OCI-LY1 (cell line): Measurements from ENCODE around the gene MEDAG.

Experiments
- H2AFZ ChIP-seq: fragments of 200-600 bp; sonication (generic), shearing (Covaris generic); 2 replicates; pipeline ENCODE4 v1.6.0; 2014; ENCODE audit warnings: antibody characterized with exemption, mild to moderate bottlenecking, low read length
- H3F3A ChIP-seq: fragments of 200-600 bp; sonication (generic), shearing (Covaris generic); 2 replicates; pipeline ENCODE4 v1.6.0; 2014; ENCODE audit warnings: mild to moderate bottlenecking, antibody characterized with exemption, low read length, moderate library complexity; ENCODE audit not compliant: insufficient read depth
- H3K27ac ChIP-seq: fragments of 200-600 bp; sonication (generic); 2 replicates; pipeline ENCODE4 v1.5.1; 2014; ENCODE audit warnings: low read length, mixed run types, mild to moderate bottlenecking, low read depth; ENCODE audit not compliant: poor library complexity, severe bottlenecking
- H3K27me3 ChIP-seq: fragments of 200-600 bp; sonication (generic); 2 replicates; pipeline ENCODE4 v1.6.0; 2014; ENCODE audit warnings: antibody characterized with exemption, mild to moderate bottlenecking, low read length, moderate library complexity; ENCODE audit not compliant: insufficient read depth
- H3K36me3 ChIP-seq: fragments of 200-600 bp; sonication (generic); 2 replicates; pipeline ENCODE4 v1.6.1; 2014; ENCODE audit warnings: mild to moderate bottlenecking, antibody characterized with exemption, low read length, moderate library complexity, mixed read lengths; ENCODE audit not compliant: insufficient read depth
- H3K4me1 ChIP-seq: fragments of 200-600 bp; sonication (generic); 2 replicates; pipeline ENCODE4 v1.5.1; 2014; ENCODE audit warnings: mild to moderate bottlenecking, low read length, moderate library complexity; ENCODE audit not compliant: insufficient read depth, severe bottlenecking
- H3K4me2 ChIP-seq: fragments of 200-600 bp; sonication (generic), shearing (Covaris generic); 2 replicates; pipeline ENCODE4 v1.6.1; 2014; ENCODE audit warnings: low read length
- H3K4me3 ChIP-seq: fragments of 200-600 bp; sonication (generic); 2 replicates; pipeline ENCODE4 v1.5.1; 2014; ENCODE audit warnings: low read length, low read depth, mild to moderate bottlenecking, mixed read lengths; ENCODE audit not compliant: poor library complexity, severe bottlenecking
- H3K79me2 ChIP-seq: fragments of 200-600 bp; shearing (Covaris generic); 2 replicates; pipeline ENCODE4 v1.6.1; 2016; ENCODE audit warnings: mixed run types, low read length, mixed read lengths; ENCODE audit not compliant: insufficient read depth
- H3K9ac ChIP-seq: fragments of 200-600 bp; sonication (generic), shearing (Covaris generic); 2 replicates; pipeline ENCODE4 v1.6.1; 2014; ENCODE audit warnings: mild to moderate bottlenecking, low read length, mixed read lengths
- H3K9me2 ChIP-seq: fragments of 200-600 bp; sonication (generic), shearing (Covaris generic); 2 replicates; pipeline ENCODE4 v1.6.1; 2014; ENCODE audit warnings: low read depth, mild to moderate bottlenecking, low read length, mixed read lengths
- H3K9me3 ChIP-seq: fragments of 200-600 bp; shearing (Covaris generic); 2 replicates; pipeline ENCODE4 v1.6.1; 2014; ENCODE audit warnings: low read length, mixed read lengths
- H4K20me1 ChIP-seq: fragments of 200-600 bp; sonication (generic), shearing (Covaris generic); 2 replicates; pipeline ENCODE4 v1.6.0; 2016; ENCODE audit warnings: mild to moderate bottlenecking, low read length; ENCODE audit not compliant: insufficient read depth
- CTCF ChIP-seq: fragments of 200-600 bp; sonication (generic), shearing (Covaris generic); IDR thresholded peaks from 2 replicates; pipeline ENCODE4 v1.5.1; 2017; ENCODE audit warnings: mild to moderate bottlenecking, antibody characterized with exemption, low read length, moderate library complexity, mixed read lengths
- EZH2 ChIP-seq: fragments of 200-600 bp; sonication (generic), shearing (Covaris generic); IDR thresholded peaks from 2 replicates; pipeline ENCODE4 v1.8.0; 2017; ENCODE audit warnings: borderline replicate concordance, mixed run types, mild to moderate bottlenecking, antibody characterized with exemption, low read length, moderate library complexity, mixed read lengths

The MEDAG gene

GRCh38 chr13:30905932-30906383, at the start of gene MEDAG:
Gene MEDAG, plus strand, starts transcription at chr13:30906271. Its CDS starts 245 bp downstream, at chr13:30906516.
- Histone ChIP-seq H2AFZ (no peak within 1 kb of the TSS), H3K4me1 (no peaks in the 10 kb centered on the region), H3K4me2 (no peak within 1 kb of the TSS), H3K9ac (no peak within 1 kb of the TSS), H3K9me3 (no peaks in the 10 kb centered on the region), H3K4me3 (no peak within 1 kb of the TSS), H3K27ac (no peak within 1 kb of the TSS), H3K9me2 (no peaks in the 10 kb centered on the region), H3K27me3 (no peaks in the 10 kb centered on the region), H3F3A (no peaks in the 10 kb centered on the region), H4K20me1 (no peaks in the 10 kb centered on the region), H3K36me3 (no peaks in the 10 kb centered on the region), H3K79me2 (no peaks in the 10 kb centered on the region)
- TF ChIP-seq EZH2: no peak
- no peak for TF ChIP-seq CTCF

- no peak overlapping the region for H2AFZ ChIP-seq
- no peaks in the 10 kb centered on the region for H3K4me1 ChIP-seq
- H3K9ac ChIP-seq: no peak overlapping the region
- no peaks in the 10 kb centered on the region for H3K36me3 ChIP-seq
- H3K4me3 ChIP-seq: no peak overlapping the region
- H3K9me2 ChIP-seq: no peaks in the 10 kb centered on the region
- H3K79me2 ChIP-seq: no peaks in the 10 kb centered on the region
- H3K9me3 ChIP-seq: no peaks in the 10 kb centered on the region
- no peak overlapping the region for H3K27ac ChIP-seq
- no peaks in the 10 kb centered on the region for H3F3A ChIP-seq
- TF ChIP-seq CTCF (no peak), EZH2 (no peak)
- H3K4me2 ChIP-seq: no peak overlapping the region
- no peaks in the 10 kb centered on the region; the same call in 1 of the 2 replicates for H3K27me3 ChIP-seq
- no peaks in the 10 kb centered on the region for H4K20me1 ChIP-seq
These were observed 49.1 kb upstream of the MEDAG start for GRCh38 chr13:30857018-30857417.

- no peaks in the 10 kb centered on the region; the same call in 1 of the 2 replicates for H3K27me3 ChIP-seq
- H3K27ac ChIP-seq: no peak overlapping the region
- H3K9me3 ChIP-seq: no peaks in the 10 kb centered on the region
- no peak overlapping the region for H3K4me3 ChIP-seq
- H2AFZ ChIP-seq: no peak overlapping the region
- no peaks in the 10 kb centered on the region for H3K4me1 ChIP-seq
- H3K36me3 ChIP-seq: no peaks in the 10 kb centered on the region
- no peaks in the 10 kb centered on the region for H3K9me2 ChIP-seq
- TF ChIP-seq EZH2: no peak
- no peaks in the 10 kb centered on the region for H4K20me1 ChIP-seq
- H3K79me2 ChIP-seq: no peaks in the 10 kb centered on the region
- H3K9ac ChIP-seq: no peak overlapping the region
- H3K4me2 ChIP-seq: no peak overlapping the region
- no peaks in the 10 kb centered on the region for H3F3A ChIP-seq
These were observed 48.4 kb upstream of the MEDAG start for GRCh38 chr13:30857636-30858035.

- no peaks in the 10 kb centered on the region; the same call in 1 of the 2 replicates for H3K27me3 ChIP-seq
- H3K4me2 ChIP-seq: no peak overlapping the region
- H4K20me1 ChIP-seq: no peaks in the 10 kb centered on the region
- H3K79me2 ChIP-seq: no peaks in the 10 kb centered on the region
- no peaks in the 10 kb centered on the region for H3F3A ChIP-seq
- H3K4me3 ChIP-seq: no peak overlapping the region
- H3K9me2 ChIP-seq: no peaks in the 10 kb centered on the region
- H3K27ac ChIP-seq: no peak overlapping the region
- no peaks in the 10 kb centered on the region for H3K9me3 ChIP-seq
- H3K4me1 ChIP-seq: no peaks in the 10 kb centered on the region
- H3K36me3 ChIP-seq: no peaks in the 10 kb centered on the region
- H3K9ac ChIP-seq: no peak overlapping the region
- no peak overlapping the region for H2AFZ ChIP-seq
- no peak for TF ChIP-seq CTCF
- no peak for TF ChIP-seq EZH2
These were observed 46.7 kb upstream of the MEDAG start for GRCh38 chr13:30859326-30859725.
